Measurements from ENCODE around the gene AMMECR1L. TPM values are rescaled to one million over a fixed set of nuclear protein-coding genes. Genes with fewer than 3 reads are reported as not detected.

AMMECR1L gene
- total RNA-seq, 1 donor from 2014 or later: 25.2 TPM

- Mint-ChIP-seq H3K9me3 (ENCODE audit: unreplicated experiment) (peaks cover 4% of the 10 kb centered on the region), H3K27me3 (ENCODE audit: unreplicated experiment) (no peaks in the 10 kb centered on the region), H3K4me3 (ENCODE audit: unreplicated experiment) (no peak overlapping the region), H3K36me3 (ENCODE audit: unreplicated experiment) (no peaks in the 10 kb centered on the region), H3K27ac (ENCODE audit: unreplicated experiment) (no peak overlapping the region), H3K4me1 (ENCODE audit: low read depth, unreplicated experiment) (peaks cover 2% of the 10 kb centered on the region)
- no peak for TF ChIP-seq CTCF (IDR thresholded peaks at IDR 0.05; ENCODE audit: partially characterized antibody, unreplicated experiment)
- no peak for DNase-seq
These were observed 32.1 kb downstream of the AMMECR1L start for GRCh38 chr2:127853671-127854070.

DNA sequence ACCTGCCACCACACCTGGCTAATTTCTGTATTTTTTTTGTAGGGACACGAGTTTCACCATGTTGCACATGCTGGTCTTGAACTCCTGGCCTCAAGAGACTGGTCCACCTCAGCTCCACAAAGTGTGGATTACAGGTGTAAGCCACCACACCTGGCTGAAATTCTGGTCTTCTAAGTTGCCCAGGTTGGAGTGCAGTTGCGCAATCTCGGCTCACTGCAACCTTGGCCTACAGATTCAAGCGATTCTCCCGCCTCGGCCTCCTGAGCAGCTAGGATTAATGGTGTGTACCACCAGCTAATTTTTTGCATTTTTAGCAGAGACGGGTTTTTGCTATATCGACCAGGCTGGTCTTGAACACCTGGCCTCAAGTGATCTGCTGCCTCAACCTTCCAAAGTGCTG lies 33.4 kb downstream of the AMMECR1L start:
- Mint-ChIP-seq H3K4me3 (ENCODE audit: unreplicated experiment) (no peak overlapping the region), H3K9me3 (ENCODE audit: unreplicated experiment) (peaks cover 4% of the 10 kb centered on the region), H3K4me1 (ENCODE audit: low read depth, unreplicated experiment) (peaks cover 2% of the 10 kb centered on the region), H3K27ac (ENCODE audit: unreplicated experiment) (no peak overlapping the region), H3K36me3 (ENCODE audit: unreplicated experiment) (no peaks in the 10 kb centered on the region), H3K27me3 (ENCODE audit: unreplicated experiment) (no peaks in the 10 kb centered on the region)
- no peak for DNase-seq
- no peak for TF ChIP-seq CTCF (IDR thresholded peaks at IDR 0.05; ENCODE audit: partially characterized antibody, unreplicated experiment)

- Mint-ChIP-seq H3K9me3 (ENCODE audit: unreplicated experiment) (peaks cover 2% of the 10 kb centered on the region), H3K36me3 (ENCODE audit: unreplicated experiment) (no peaks in the 10 kb centered on the region), H3K4me1 (ENCODE audit: low read depth, unreplicated experiment) (no peaks in the 10 kb centered on the region), H3K4me3 (ENCODE audit: unreplicated experiment) (no peak overlapping the region), H3K27ac (ENCODE audit: unreplicated experiment) (no peak overlapping the region), H3K27me3 (ENCODE audit: unreplicated experiment) (no peaks in the 10 kb centered on the region)
- no peak for TF ChIP-seq CTCF (IDR thresholded peaks at IDR 0.05; ENCODE audit: partially characterized antibody, unreplicated experiment)
- DNase-seq: no peak
These were observed 37.8 kb downstream of the AMMECR1L start for GRCh38 chr2:127847931-127848330.

DNA sequence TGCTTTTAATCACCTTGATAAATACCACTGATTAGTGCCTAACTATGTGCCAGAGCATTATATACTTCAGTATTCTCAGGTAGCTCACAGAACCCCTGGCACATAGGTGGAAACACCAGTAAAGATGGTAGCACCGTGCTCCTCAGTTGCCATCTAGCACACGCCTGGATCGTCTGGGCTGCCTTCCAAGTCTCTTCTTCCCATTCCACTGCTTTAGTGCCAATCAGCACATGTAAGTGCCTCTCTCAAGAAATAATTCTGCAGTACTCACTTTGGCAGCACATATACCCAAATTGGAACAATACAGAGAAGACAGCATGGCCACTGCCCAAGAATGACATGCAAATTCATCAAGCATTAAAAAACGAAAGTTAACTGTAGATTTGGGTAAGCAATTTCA lies 40.8 kb downstream of the AMMECR1L start:
- no peaks in the 10 kb centered on the region for H3K4me1 Mint-ChIP-seq (ENCODE audit: low read depth, unreplicated experiment)
- no peak overlapping the region for H3K27ac Mint-ChIP-seq (ENCODE audit: unreplicated experiment)
- peaks cover 6% of the 10 kb centered on the region for H3K36me3 Mint-ChIP-seq (ENCODE audit: unreplicated experiment)
- no peaks in the 10 kb centered on the region for H3K27me3 Mint-ChIP-seq (ENCODE audit: unreplicated experiment)
- H3K4me3 Mint-ChIP-seq (ENCODE audit: unreplicated experiment): no peak overlapping the region
- DNase-seq: no peak
- peaks cover 2% of the 10 kb centered on the region for H3K9me3 Mint-ChIP-seq (ENCODE audit: unreplicated experiment)
- TF ChIP-seq CTCF (IDR thresholded peaks at IDR 0.05; ENCODE audit: partially characterized antibody, unreplicated experiment): no peak

GRCh38 chr2:127843677-127844076 lies 42.1 kb downstream of the AMMECR1L start:
- H3K4me3 Mint-ChIP-seq (ENCODE audit: unreplicated experiment): no peak overlapping the region
- H3K27ac Mint-ChIP-seq (ENCODE audit: unreplicated experiment): no peak overlapping the region
- DNase-seq: no peak
- H3K4me1 Mint-ChIP-seq (ENCODE audit: low read depth, unreplicated experiment): no peaks in the 10 kb centered on the region
- no peaks in the 10 kb centered on the region for H3K9me3 Mint-ChIP-seq (ENCODE audit: unreplicated experiment)
- H3K27me3 Mint-ChIP-seq (ENCODE audit: unreplicated experiment): no peaks in the 10 kb centered on the region
- peaks cover 6% of the 10 kb centered on the region for H3K36me3 Mint-ChIP-seq (ENCODE audit: unreplicated experiment)
- TF ChIP-seq CTCF (IDR thresholded peaks at IDR 0.05; ENCODE audit: partially characterized antibody, unreplicated experiment): no peak
